T-cell (primary cell): ENCODE data around the gene ASIC1. TPM values are rescaled to one million over a fixed set of nuclear protein-coding genes. Genes with fewer than 3 reads are reported as not detected.
A peak's percentile ranks its signal among the peaks of the same experiment; 100 is the strongest.

ENCODE experiments used
- ATAC-seq, 4 experiments: fragments of 200-7000 bp in 3 of 4; fragments of 150-1000 bp in 1 of 4; cut with Tn5 transposase; replicated peaks in 1 of 4; 1 replicate in 3 of 4; 2 replicates in 1 of 4; pipeline ENCODE4 v1.10.0; 2021; ENCODE audit warnings: moderate library complexity in 3 of 4, mild to moderate bottlenecking in 2 of 4, moderate number of reproducible peaks in 1 of 4
- CTCF ChIA-PET, 2 donors: fragments of 300-600 bp; sonication (Branson Sonifier 250); formaldehyde crosslinking; loops; one replicate each; lab custom pipeline; 2022; ENCODE audit warnings: antibody characterized with exemption in 2 of 2; lab: Charles Lee
- POLR2A ChIA-PET, 2 donors: fragments of 300-600 bp; sonication (Branson Sonifier 250); formaldehyde crosslinking; loops; one replicate each; lab custom pipeline; 2022; ENCODE audit warnings: antibody characterized with exemption in 2 of 2; lab: Charles Lee
- DNase-seq, 35 experiments: peaks; one replicate each; pipeline versions ENCODE4 v3.0.0 to v3.0.0-alpha.2; 2013 to 2023
- H3K27ac ChIP-seq: one replicate; pipeline ENCODE4 v1.5.1; 2013; ENCODE audit warnings: low read length
- H3K27me3 ChIP-seq, 2 experiments: replicated peaks in 1 of 2; 1 replicate in 1 of 2; 2 replicates in 1 of 2; pipeline versions ENCODE4 v1.6.1 to v1.7.0; 2013; ENCODE audit warnings: low read length in 1 of 2, mixed read lengths in 1 of 2; ENCODE audit not compliant: control insufficient read depth in 2 of 2, insufficient read depth in 2 of 2; ENCODE audit errors: extremely low read depth in 1 of 2
- H3K36me3 ChIP-seq, 2 donors: 1 replicate in 1 of 2; 2 replicates in 1 of 2; pipeline versions ENCODE4 v1.6.1 to v1.7.0; 2013; ENCODE audit warnings: low read length in 1 of 2; ENCODE audit not compliant: control insufficient read depth in 2 of 2, insufficient read depth in 1 of 2; ENCODE audit errors: extremely low read depth in 1 of 2
- H3K4me1 ChIP-seq, 2 experiments: 1 replicate in 1 of 2; 2 replicates in 1 of 2; pipeline versions ENCODE4 v1.6.1 to v1.7.0; 2013; ENCODE audit warnings: low read length in 2 of 2, mixed read lengths in 1 of 2; ENCODE audit not compliant: insufficient read depth in 2 of 2, control insufficient read depth in 1 of 2; ENCODE audit errors: extremely low read depth in 1 of 2
- H3K4me3 ChIP-seq, 2 donors: 1 replicate in 1 of 2; 2 replicates in 1 of 2; pipeline versions ENCODE4 v1.5.1 to v1.7.0; 2013; ENCODE audit warnings: mild to moderate bottlenecking in 2 of 2, low read length in 1 of 2, moderate library complexity in 1 of 2; ENCODE audit not compliant: control insufficient read depth in 1 of 2; ENCODE audit errors: extremely low read depth in 1 of 2
- H3K9me3 ChIP-seq: 2 replicates; pipeline ENCODE4 v1.7.0; 2013
- H3K27ac Mint-ChIP-seq, 2 donors: one replicate each; pipeline ENCODE4 v1.8.0; 2020 to 2021; ENCODE audit warnings: mild to moderate bottlenecking in 2 of 2, mixed read lengths in 2 of 2
- H3K27me3 Mint-ChIP-seq, 2 donors: one replicate each; pipeline ENCODE4 v1.8.0; 2021 to 2022; ENCODE audit warnings: mixed read lengths in 2 of 2
- H3K36me3 Mint-ChIP-seq: one replicate; pipeline ENCODE4 v1.8.0; 2021; ENCODE audit warnings: mixed read lengths
- H3K4me1 Mint-ChIP-seq, 3 donors: one replicate each; pipeline ENCODE4 v1.8.0; 2020 to 2022; ENCODE audit warnings: mixed read lengths in 3 of 3, mild to moderate bottlenecking in 1 of 3
- H3K4me3 Mint-ChIP-seq, 3 donors: one replicate each; pipeline ENCODE4 v1.8.0; 2020 to 2022; ENCODE audit warnings: mild to moderate bottlenecking in 3 of 3, mixed read lengths in 3 of 3, moderate library complexity in 3 of 3
- H3K9me3 Mint-ChIP-seq, 3 donors: one replicate each; pipeline ENCODE4 v1.8.0; 2020 to 2022; ENCODE audit warnings: mixed read lengths in 3 of 3
- WGBS: methylation state at CpG from one replicate; pipeline ENCODE4 v1.1.5; 2013; ENCODE audit warnings: missing lambda C conversion rate; ENCODE audit not compliant: insufficient coverage; 5-methylcytosine and 5-hydroxymethylcytosine counted together
- total RNA-seq, 35 experiments: library from RNA in 6 of 35; stranded (reverse) in 6 of 35; fragments of 120-200 nt in 1 of 35; gene quantifications; one replicate each; pipeline versions ENCODE4 v1.2.1 to v1.2.4 and lab custom pipeline; 2013 to 2026

The ASIC1 gene
- total RNA-seq, 5 donors from 2014 or later (not counting 1 experiment from before 2014, with no cell fraction given), result 1.6 to 9.1 (median 5.1) TPM

DNA sequence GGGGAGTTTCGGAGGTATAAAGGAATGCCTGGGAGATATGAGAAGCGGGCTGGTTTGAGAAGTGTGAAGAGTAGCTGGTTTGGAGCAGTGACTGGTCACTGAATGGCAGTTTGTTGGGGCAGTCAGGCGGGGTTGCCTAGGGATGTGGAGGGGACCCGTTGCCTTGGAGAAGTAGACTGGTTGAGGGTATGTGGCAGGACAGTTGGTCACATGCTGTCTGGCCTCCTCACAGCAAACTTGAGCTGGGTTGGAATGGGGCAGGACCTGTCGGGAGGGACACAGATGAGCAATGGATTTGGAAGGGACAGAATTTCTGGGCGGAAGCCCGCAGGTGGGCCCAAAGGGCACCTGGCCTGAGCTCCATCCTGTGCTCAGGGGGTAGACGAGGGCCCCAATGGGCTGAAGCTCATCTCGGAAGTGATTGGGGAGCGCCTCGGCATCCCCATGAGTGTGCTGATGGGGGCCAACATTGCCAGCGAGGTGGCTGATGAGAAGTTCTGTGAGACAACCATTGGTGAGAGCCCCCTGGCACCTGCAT lies 48.6 kb downstream of the ASIC1 start:
- peaks cover 0 to 10% of the 10 kb centered on the region in 2 experiments for H3K4me1 ChIP-seq
- H3K27me3 Mint-ChIP-seq, result peaks cover 0 to 3% of the 10 kb centered on the region in 2 donors
- DNase-seq, result no peak
- CTCF ChIA-PET, result interaction anchor here (0.6 to 2.8 kb wide), 2 partner anchors 16 to 22 kb away, joined by 4 to 6 read pairs; no protein-coding TSS in a partner anchor
- no peaks in the 10 kb centered on the region for H3K9me3 ChIP-seq
- no peak for ATAC-seq
- H3K4me1 Mint-ChIP-seq, result peaks cover 0 to 8% (median 7%) of the 10 kb centered on the region in 3 donors
- H3K4me3 Mint-ChIP-seq, result no peak overlapping the region
- peaks cover 0 to 5% of the 10 kb centered on the region in 2 donors for H3K36me3 ChIP-seq
- peaks cover 0 to 18% of the 10 kb centered on the region in 2 experiments for H3K27me3 ChIP-seq
- H3K27ac ChIP-seq, result no peak overlapping the region
- no peaks in the 10 kb centered on the region for H3K9me3 Mint-ChIP-seq
- no peak overlapping the region for H3K4me3 ChIP-seq
- H3K27ac Mint-ChIP-seq, result no peak overlapping the region
- 88% methylated on average over 9 of the region's 12 CpGs for WGBS
- peaks cover 5% of the 10 kb centered on the region for H3K36me3 Mint-ChIP-seq
- POLR2A ChIA-PET, result no interaction called here

DNA sequence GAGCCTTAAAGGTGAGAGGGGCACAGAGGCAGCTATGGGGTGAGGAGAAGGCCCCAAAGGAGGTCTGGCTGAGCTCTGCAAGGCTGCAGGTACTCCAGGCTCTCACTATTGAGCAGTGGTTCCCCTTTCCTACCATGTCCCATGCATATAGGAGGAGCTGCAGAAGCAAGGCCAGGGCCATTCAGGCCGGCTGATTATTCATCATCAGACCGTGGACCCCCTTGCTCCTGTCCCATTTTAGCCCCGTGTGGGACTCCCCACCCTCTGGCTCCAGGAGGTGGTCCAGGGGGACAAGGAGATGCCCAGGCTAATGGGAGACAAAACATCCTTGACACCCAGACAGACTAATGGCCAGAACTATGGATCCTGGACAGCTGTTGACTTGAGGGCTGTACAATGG lies 49.5 kb downstream of the ASIC1 start:
- WGBS, result 80% methylated on average over 1 of the region's 3 CpGs
- Mint-ChIP-seq H3K4me3 (no peak overlapping the region), H3K27me3 (peaks cover 0 to 3% of the 10 kb centered on the region in 2 donors), H3K27ac (no peak overlapping the region), H3K9me3 (no peaks in the 10 kb centered on the region), H3K36me3 (no peaks in the 10 kb centered on the region), H3K4me1 (peaks cover 2 to 15% (median 13%) of the 10 kb centered on the region in 3 donors)
- H3K27me3 ChIP-seq, result peaks cover 0 to 18% of the 10 kb centered on the region in 2 experiments
- H3K9me3 ChIP-seq, result no peaks in the 10 kb centered on the region
- peaks cover 0 to under 1% of the 10 kb centered on the region in 2 donors for H3K36me3 ChIP-seq
- ChIA-PET CTCF (interaction anchor here (0.7 to 2.8 kb wide), 4 partner anchors 17 to 403 kb away, joined by 3 to 6 read pairs (median 3); no protein-coding TSS in a partner anchor), POLR2A (no interaction called here)
- no peak overlapping the region for H3K27ac ChIP-seq
- peaks cover 0 to 16% of the 10 kb centered on the region in 2 experiments for H3K4me1 ChIP-seq
- DNase-seq (no peak), ATAC-seq (no peak)
- no peak overlapping the region for H3K4me3 ChIP-seq

- no peak overlapping the region for H3K27ac ChIP-seq
- no peaks in the 10 kb centered on the region for H3K9me3 ChIP-seq
- peaks cover 0 to 18% of the 10 kb centered on the region in 2 experiments for H3K27me3 ChIP-seq
- DNase-seq (no peak), ATAC-seq (no peak)
- H3K36me3 ChIP-seq, result no peaks in the 10 kb centered on the region
- peaks cover 0 to 16% of the 10 kb centered on the region in 2 experiments for H3K4me1 ChIP-seq
- ChIA-PET POLR2A (no interaction called here), CTCF (interaction anchor here (0.7 to 2.8 kb wide), 5 partner anchors 18 to 402 kb away, joined by 3 to 6 read pairs (median 3); no protein-coding TSS in a partner anchor)
- H3K4me1 Mint-ChIP-seq, result peaks cover 3 to 21% (median 19%) of the 10 kb centered on the region in 3 donors
- 90% methylated on average over 11 of the region's 17 CpGs for WGBS
- no peak overlapping the region for H3K27ac Mint-ChIP-seq
- no peak overlapping the region for H3K4me3 ChIP-seq
- H3K27me3 Mint-ChIP-seq, result peaks cover 0 to 3% of the 10 kb centered on the region in 2 donors
- no peak overlapping the region for H3K4me3 Mint-ChIP-seq
- H3K9me3 Mint-ChIP-seq, result no peaks in the 10 kb centered on the region
- no peaks in the 10 kb centered on the region for H3K36me3 Mint-ChIP-seq
Observed at GRCh38 chr12:50107416-50108268, 50.2 kb downstream of the ASIC1 start.

GRCh38 chr12:50109319-50109718 lies 51.9 kb downstream of the ASIC1 start:
- no peaks in the 10 kb centered on the region for H3K36me3 ChIP-seq
- DNase-seq, result no peak
- no peak for ATAC-seq
- POLR2A ChIA-PET, result no interaction called here
- H3K4me3 Mint-ChIP-seq, result no peak overlapping the region
- no peak overlapping the region for H3K27ac Mint-ChIP-seq
- H3K9me3 ChIP-seq, result no peaks in the 10 kb centered on the region
- WGBS, result 79% methylated on average over 3 of the region's 3 CpGs
- peaks cover under 1% of the 10 kb centered on the region for H3K36me3 Mint-ChIP-seq
- H3K27ac ChIP-seq, result no peak overlapping the region
- peaks cover 2 to 33% of the 10 kb centered on the region in 2 experiments for H3K4me1 ChIP-seq
- H3K27me3 Mint-ChIP-seq, result peaks cover 0 to 3% of the 10 kb centered on the region in 2 donors
- H3K27me3 ChIP-seq, result peaks cover 0 to 16% of the 10 kb centered on the region in 2 experiments
- CTCF ChIA-PET, result interaction anchor here (0.6 to 4.6 kb wide), 7 partner anchors 9 to 58 kb away, joined by 3 to 94 read pairs (median 4); partner anchors contain the start of genes CERS5 (in 1 of the 2) and SMARCD1 (in 1 of the 2)
- peaks cover 14 to 31% (median 29%) of the 10 kb centered on the region in 3 donors for H3K4me1 Mint-ChIP-seq
- H3K9me3 Mint-ChIP-seq, result no peaks in the 10 kb centered on the region
- H3K4me3 ChIP-seq, result no peak overlapping the region

DNA sequence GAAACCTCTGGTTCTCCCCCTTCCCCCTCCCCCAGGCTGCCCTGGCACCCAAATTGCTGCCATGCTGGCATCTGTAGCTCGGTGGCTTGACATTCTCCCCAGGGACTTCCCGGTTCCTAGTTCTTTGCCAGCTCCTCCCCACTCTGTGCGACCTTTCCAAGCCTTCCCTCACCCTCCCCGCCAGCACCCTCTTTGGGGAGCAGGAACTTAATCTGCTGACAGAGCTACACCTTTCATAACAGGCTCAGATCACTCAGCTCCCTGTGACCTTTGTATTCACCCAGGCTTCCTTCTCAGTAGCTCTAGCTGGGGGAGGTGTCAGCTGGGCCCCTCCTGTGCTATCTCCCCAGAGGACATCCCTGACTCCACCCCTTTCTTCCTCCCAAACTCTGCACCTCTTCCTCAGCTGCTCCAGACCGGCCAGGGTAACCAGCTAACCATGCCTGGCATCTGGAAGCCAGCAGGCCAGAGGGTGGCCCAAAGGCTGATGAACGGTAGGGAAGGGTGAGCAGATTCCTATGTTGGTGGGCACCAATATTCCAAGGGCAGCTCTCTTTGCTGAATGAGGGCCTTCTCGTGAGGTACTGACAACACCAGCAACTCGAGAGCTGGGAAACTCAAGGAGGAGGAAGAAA lies 52.8 kb downstream of the ASIC1 start:
- H3K27ac Mint-ChIP-seq, result peak overlapping the region; percentile 55 to 79
- H3K9me3 ChIP-seq, result no peaks in the 10 kb centered on the region
- peaks cover 0 to 7% of the 10 kb centered on the region in 2 experiments for H3K27me3 ChIP-seq
- peaks cover 3% of the 10 kb centered on the region for H3K36me3 Mint-ChIP-seq
- peaks cover 0 to 3% of the 10 kb centered on the region in 2 donors for H3K27me3 Mint-ChIP-seq
- peaks cover 16 to 34% (median 33%) of the 10 kb centered on the region in 3 donors for H3K4me1 Mint-ChIP-seq
- H3K36me3 ChIP-seq, result no peaks in the 10 kb centered on the region
- ChIA-PET POLR2A (interaction anchor here in 1 of 2 donors (2.5 kb wide), 1 partner anchor 57 kb away, joined by 24 read pairs; the partner anchor contains the start of gene CERS5), CTCF (interaction anchor here (0.6 to 4.6 kb wide), 16 partner anchors 8 to 65 kb away, joined by 3 to 94 read pairs (median 4); partner anchors contain the start of genes CERS5 (in 2 of the 2) and SMARCD1 (in 1 of the 2))
- H3K4me3 ChIP-seq, result no peak overlapping the region
- peak overlapping the region in 2 of 3 donors; percentile 37 to 97 for H3K4me3 Mint-ChIP-seq
- DNase-seq, result no peak
- ATAC-seq, result no peak
- no peaks in the 10 kb centered on the region for H3K9me3 Mint-ChIP-seq
- H3K27ac ChIP-seq, result peak overlapping the region; percentile 18
- WGBS, result 72% methylated on average over 4 of the region's 8 CpGs
- H3K4me1 ChIP-seq, result peaks cover 2 to 40% of the 10 kb centered on the region in 2 experiments
